Measurements from ENCODE around the gene ASB1. TPM values are rescaled to one million over a fixed set of nuclear protein-coding genes. Genes with fewer than 3 reads are reported as not detected.

Gene ASB1
- total and polyA plus RNA-seq, 9 of the 15 experiments (the other 6 are each of a cell fraction or from before 2014, with no cell fraction given) = 6.3 to 37.7 (median 23.9) TPM

- BruUV-seq (replicated peaks) = no TSS peak
- H3K9me1 ChIP-seq (ENCODE audit: control insufficient read depth, insufficient read depth, low read length) = no peaks in the 10 kb centered on the region
- POLR2A ChIA-PET = no interaction called here
Measured at GRCh38 chr2:238461916-238462315, 35.2 kb downstream of the ASB1 start.

More at GRCh38 chr2:238461916-238462315, 35.2 kb downstream of the ASB1 start:
- TF ChIP-seq HNRNPH1 (optimal IDR thresholded peaks at IDR 0.05; ENCODE audit: low read depth, low read length) = no peak
- TF ChIP-seq TAL1 (IDR thresholded peaks at IDR 0.05) = no peak
- TF ChIP-seq DNMT1 (IDR thresholded peaks at IDR 0.05) = no peak
- TF ChIP-seq PYGO2 (tag; IDR thresholded peaks at IDR 0.05) = no peak
- no peak for TF ChIP-seq SIN3A (IDR thresholded peaks at IDR 0.05; ENCODE audit: borderline replicate concordance in 2 of 2, control insufficient read depth in 1 of 2, low read depth in 2 of 2, low read length in 2 of 2)
- TF ChIP-seq, protein P1, sequence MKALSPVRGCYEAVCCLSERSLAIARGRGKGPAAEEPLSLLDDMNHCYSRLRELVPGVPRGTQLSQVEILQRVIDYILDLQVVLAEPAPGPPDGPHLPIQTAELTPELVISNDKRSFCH (CRISPR knock-in tag; IDR thresholded peaks at IDR 0.05) = no peak
- TF ChIP-seq, protein P1 (tag; IDR thresholded peaks at IDR 0.05) = no peak
- TF ChIP-seq ZNF23 (CRISPR knock-in tag; IDR thresholded peaks at IDR 0.05) = no peak
- no peak for TF ChIP-seq ZNF347 (CRISPR knock-in tag; IDR thresholded peaks at IDR 0.05; ENCODE audit: low read depth)
- no peak for TF ChIP-seq CHD2 (IDR thresholded peaks at IDR 0.05; ENCODE audit: low read depth, low read length)
- TF ChIP-seq SRSF9 (IDR thresholded peaks at IDR 0.05; ENCODE audit: borderline replicate concordance, low read depth, low read length) = no peak
- TF ChIP-seq BACH1 (tag; IDR thresholded peaks at IDR 0.05) = no peak
- TF ChIP-seq CTBP1 (IDR thresholded peaks at IDR 0.05; ENCODE audit: borderline replicate concordance) = no peak
- TF ChIP-seq KDM2B (CRISPR knock-in tag; IDR thresholded peaks at IDR 0.05) = no peak
- no peak for TF ChIP-seq ZNF146 (CRISPR knock-in tag; IDR thresholded peaks at IDR 0.05; ENCODE audit: unreplicated experiment)
- no peak for TF ChIP-seq POU5F1 (IDR thresholded peaks at IDR 0.05; ENCODE audit: borderline replicate concordance, low read depth, low read length, partially characterized antibody)
- no peak for TF ChIP-seq MEF2D (tag; conservative IDR thresholded peaks at IDR 0.05; ENCODE audit: low read depth)
- TF ChIP-seq, protein P2, sequence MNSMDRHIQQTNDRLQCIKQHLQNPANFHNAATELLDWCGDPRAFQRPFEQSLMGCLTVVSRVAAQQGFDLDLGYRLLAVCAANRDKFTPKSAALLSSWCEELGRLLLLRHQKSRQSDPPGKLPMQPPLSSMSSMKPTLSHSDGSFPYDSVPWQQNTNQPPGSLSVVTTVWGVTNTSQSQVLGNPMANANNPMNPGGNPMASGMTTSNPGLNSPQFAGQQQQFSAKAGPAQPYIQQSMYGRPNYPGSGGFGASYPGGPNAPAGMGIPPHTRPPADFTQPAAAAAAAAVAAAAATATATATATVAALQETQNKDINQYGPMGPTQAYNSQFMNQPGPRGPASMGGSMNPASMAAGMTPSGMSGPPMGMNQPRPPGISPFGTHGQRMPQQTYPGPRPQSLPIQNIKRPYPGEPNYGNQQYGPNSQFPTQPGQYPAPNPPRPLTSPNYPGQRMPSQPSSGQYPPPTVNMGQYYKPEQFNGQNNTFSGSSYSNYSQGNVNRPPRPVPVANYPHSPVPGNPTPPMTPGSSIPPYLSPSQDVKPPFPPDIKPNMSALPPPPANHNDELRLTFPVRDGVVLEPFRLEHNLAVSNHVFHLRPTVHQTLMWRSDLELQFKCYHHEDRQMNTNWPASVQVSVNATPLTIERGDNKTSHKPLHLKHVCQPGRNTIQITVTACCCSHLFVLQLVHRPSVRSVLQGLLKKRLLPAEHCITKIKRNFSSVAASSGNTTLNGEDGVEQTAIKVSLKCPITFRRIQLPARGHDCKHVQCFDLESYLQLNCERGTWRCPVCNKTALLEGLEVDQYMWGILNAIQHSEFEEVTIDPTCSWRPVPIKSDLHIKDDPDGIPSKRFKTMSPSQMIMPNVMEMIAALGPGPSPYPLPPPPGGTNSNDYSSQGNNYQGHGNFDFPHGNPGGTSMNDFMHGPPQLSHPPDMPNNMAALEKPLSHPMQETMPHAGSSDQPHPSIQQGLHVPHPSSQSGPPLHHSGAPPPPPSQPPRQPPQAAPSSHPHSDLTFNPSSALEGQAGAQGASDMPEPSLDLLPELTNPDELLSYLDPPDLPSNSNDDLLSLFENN (IDR thresholded peaks at IDR 0.05; ENCODE audit: low read depth in 2 of 2, low read length in 2 of 2) = no peak
- no peak for TF ChIP-seq SP1 (CRISPR knock-in tag; IDR thresholded peaks at IDR 0.05)
- no peak for TF ChIP-seq SNRNP70 (optimal IDR thresholded peaks at IDR 0.05; ENCODE audit: low read depth, low read length)
- no peaks in the 10 kb centered on the region for H4K20me1 ChIP-seq (replicated peaks; ENCODE audit: control insufficient read depth, insufficient read depth, low read length)
- CTCF ChIA-PET (ENCODE audit: low intra/inter-chr PET ratio) = interaction anchor here (2.4 kb wide), 1 partner anchor 91 kb away, joined by 18 read pairs; no protein-coding TSS in a partner anchor
- FAIRE-seq (no peak), ATAC-seq (no peak), DNase-seq (ENCODE audit: extremely low read depth in 1 of 4, low spot score in 3 of 4) (no peak)
- intact Hi-C loops (cut with micrococcal nuclease) (loop anchor here (1.0 kb wide), 1 partner anchor 91 kb away; no protein-coding TSS in a partner anchor), in situ Hi-C loops (cut with MboI) (loop anchor here (5.0 kb wide), 1 partner anchor 95 kb away; no protein-coding TSS in a partner anchor)
- H3K79me2 ChIP-seq (ENCODE audit: control insufficient read depth, insufficient read depth, low read length) = no peaks in the 10 kb centered on the region
- 34% methylated on average over 3 of the region's 6 CpGs for WGBS (ENCODE audit: insufficient coverage, low coverage, missing lambda C conversion rate)
- H3K9me3 ChIP-seq (replicated peaks; ENCODE audit: control insufficient read depth, insufficient read depth, low read depth, low read length) = no peaks in the 10 kb centered on the region
- no peak overlapping the region for H3K9ac ChIP-seq (ENCODE audit: insufficient read depth in 1 of 2, low read depth in 2 of 2, low read length in 2 of 2)
- H3K4me1 ChIP-seq (replicated peaks in 1 of 2; ENCODE audit: control insufficient read depth in 2 of 2, insufficient read depth in 2 of 2, low read length in 2 of 2) = no peaks in the 10 kb centered on the region
- H3K36me3 ChIP-seq (ENCODE audit: control insufficient read depth, insufficient read depth, low read length) = no peaks in the 10 kb centered on the region
- H3K27me3 ChIP-seq (ENCODE audit: control insufficient read depth in 2 of 2, insufficient read depth in 2 of 2, low read length in 2 of 2) = peaks cover 0 to 34% of the 10 kb centered on the region in 2 experiments; a peak in 3 of 5 replicates
- H2AFZ ChIP-seq (ENCODE audit: low read depth, low read length) = no peak overlapping the region
- H3K4me3 ChIP-seq = no peak overlapping the region
- no peak overlapping the region for H3K27ac ChIP-seq (ENCODE audit: extremely low read depth, low read depth, low read length)
- H3K4me2 ChIP-seq (ENCODE audit: insufficient read depth, low read length) = no peak overlapping the region
